Progenitor cell of endocrine pancreas (in vitro differentiated cells): Measurements from ENCODE around the gene TBL1X. TPM values are rescaled to one million over a fixed set of nuclear protein-coding genes. Genes with fewer than 3 reads are reported as not detected.
"Not testable (repeated sequence)": the region's sequence is repeated elsewhere in the genome, so short reads cannot be mapped to it uniquely, and the experiment has no call there.

ENCODE experiments used
- DNase-seq: peaks from one replicate; pipeline ENCODE4 v3.0.0; 2021; ENCODE audit warnings: low spot score; ENCODE audit not compliant: unreplicated experiment
- H3K27ac Mint-ChIP-seq: 2 replicates; pipeline ENCODE4 v1.8.0; 2021; ENCODE audit warnings: mild to moderate bottlenecking, moderate library complexity, mixed read lengths
- H3K27me3 Mint-ChIP-seq: 2 replicates; pipeline ENCODE4 v1.8.0; 2021; ENCODE audit warnings: mixed read lengths
- H3K36me3 Mint-ChIP-seq: 2 replicates; pipeline ENCODE4 v1.8.0; 2022; ENCODE audit warnings: mixed read lengths; ENCODE audit not compliant: insufficient read depth
- H3K4me1 Mint-ChIP-seq: 2 replicates; pipeline ENCODE4 v1.8.0; 2021; ENCODE audit warnings: low read depth, mixed read lengths
- H3K4me3 Mint-ChIP-seq: 2 replicates; pipeline ENCODE4 v1.8.0; 2021; ENCODE audit warnings: low read depth, mild to moderate bottlenecking, moderate library complexity, mixed read lengths
- H3K9me3 Mint-ChIP-seq: 2 replicates; pipeline ENCODE4 v1.8.0; 2021; ENCODE audit warnings: low read depth, mixed read lengths
- total RNA-seq: library from RNA; stranded (reverse); gene quantifications from 2 replicates; pipeline ENCODE4 v1.2.1, GENCODE V29; 2021
- TF ChIP-seq, protein P1 (sequence below): fragments of 200-600 bp; sonication (generic); IDR thresholded peaks from one replicate; pipeline ENCODE4 v1.5.0; 2021; ENCODE audit warnings: antibody characterized with exemption, mild to moderate bottlenecking; ENCODE audit not compliant: unreplicated experiment

The TBL1X gene
- total RNA-seq, 1 donor from 2014 or later: 42.7 TPM

- H3K27ac Mint-ChIP-seq: no peak overlapping the region
- no peak for DNase-seq
- peaks cover 3% of the 10 kb centered on the region for H3K4me1 Mint-ChIP-seq
Measured at GRCh38 chrX:9532349-9532748, 67.5 kb downstream of the TBL1X start.

GRCh38 chrX:9533611-9534010, 68.8 kb downstream of the TBL1X start:
- Mint-ChIP-seq H3K4me3 (no peak overlapping the region), H3K4me1 (peaks cover 6% of the 10 kb centered on the region), H3K27ac (no peak overlapping the region), H3K27me3 (no peaks in the 10 kb centered on the region), H3K9me3 (peaks cover 16% of the 10 kb centered on the region), H3K36me3 (peaks cover 3% of the 10 kb centered on the region)
- no peak for DNase-seq
- TF ChIP-seq, protein P1, sequence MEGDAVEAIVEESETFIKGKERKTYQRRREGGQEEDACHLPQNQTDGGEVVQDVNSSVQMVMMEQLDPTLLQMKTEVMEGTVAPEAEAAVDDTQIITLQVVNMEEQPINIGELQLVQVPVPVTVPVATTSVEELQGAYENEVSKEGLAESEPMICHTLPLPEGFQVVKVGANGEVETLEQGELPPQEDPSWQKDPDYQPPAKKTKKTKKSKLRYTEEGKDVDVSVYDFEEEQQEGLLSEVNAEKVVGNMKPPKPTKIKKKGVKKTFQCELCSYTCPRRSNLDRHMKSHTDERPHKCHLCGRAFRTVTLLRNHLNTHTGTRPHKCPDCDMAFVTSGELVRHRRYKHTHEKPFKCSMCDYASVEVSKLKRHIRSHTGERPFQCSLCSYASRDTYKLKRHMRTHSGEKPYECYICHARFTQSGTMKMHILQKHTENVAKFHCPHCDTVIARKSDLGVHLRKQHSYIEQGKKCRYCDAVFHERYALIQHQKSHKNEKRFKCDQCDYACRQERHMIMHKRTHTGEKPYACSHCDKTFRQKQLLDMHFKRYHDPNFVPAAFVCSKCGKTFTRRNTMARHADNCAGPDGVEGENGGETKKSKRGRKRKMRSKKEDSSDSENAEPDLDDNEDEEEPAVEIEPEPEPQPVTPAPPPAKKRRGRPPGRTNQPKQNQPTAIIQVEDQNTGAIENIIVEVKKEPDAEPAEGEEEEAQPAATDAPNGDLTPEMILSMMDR: no peak

More at GRCh38 chrX:9532349-9532748, 67.5 kb downstream of the TBL1X start:
- Mint-ChIP-seq H3K36me3 (peaks cover 5% of the 10 kb centered on the region), H3K4me3 (no peak overlapping the region), H3K27me3 (no peaks in the 10 kb centered on the region), H3K9me3 (peaks cover 10% of the 10 kb centered on the region)
- TF ChIP-seq, protein P1: no peak

GRCh38 chrX:9534686-9535085, 69.8 kb downstream of the TBL1X start:
- no peak overlapping the region for H3K4me3 Mint-ChIP-seq

DNA sequence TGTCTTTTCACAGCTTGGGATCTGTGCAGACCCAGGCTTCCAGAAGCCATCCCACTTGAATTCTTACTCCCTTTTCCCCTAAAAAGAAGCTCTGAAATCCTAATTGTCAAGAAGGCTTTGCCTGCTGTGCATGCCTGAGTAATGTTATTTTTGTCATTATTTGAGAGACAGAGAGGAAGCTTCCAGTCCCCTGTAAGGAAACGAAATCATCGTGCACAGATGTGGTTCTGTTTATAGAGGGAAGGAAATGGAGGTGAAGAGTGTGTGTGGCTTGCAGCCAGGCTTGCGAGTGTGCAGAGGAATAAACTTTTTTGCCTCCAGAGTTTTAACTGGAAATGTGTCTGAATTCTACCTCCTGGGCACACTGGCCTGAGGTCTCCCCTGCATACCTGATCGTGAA, 70.2 kb downstream of the TBL1X start:
- Mint-ChIP-seq H3K4me3 (no peak overlapping the region), H3K27me3 (no peaks in the 10 kb centered on the region), H3K27ac (no peak overlapping the region), H3K4me1 (peaks cover 10% of the 10 kb centered on the region), H3K36me3 (peaks cover 3% of the 10 kb centered on the region), H3K9me3 (peaks cover 19% of the 10 kb centered on the region)
- no peak for DNase-seq
- TF ChIP-seq, protein P1: no peak

More at GRCh38 chrX:9534686-9535085, 69.8 kb downstream of the TBL1X start:
- Mint-ChIP-seq H3K27me3 (no peaks in the 10 kb centered on the region), H3K27ac (no peak overlapping the region), H3K4me1 (peaks cover 10% of the 10 kb centered on the region), H3K9me3 (peaks cover 19% of the 10 kb centered on the region), H3K36me3 (peaks cover 3% of the 10 kb centered on the region)
- TF ChIP-seq, protein P1: no peak
- DNase-seq: no peak

GRCh38 chrX:9536156-9536555, 71.3 kb downstream of the TBL1X start:
- not testable (repeated sequence) for H3K27ac Mint-ChIP-seq, H3K27me3 Mint-ChIP-seq, H3K36me3 Mint-ChIP-seq, H3K4me3 Mint-ChIP-seq, H3K4me1 Mint-ChIP-seq, DNase-seq
- peaks cover 20% of the 10 kb centered on the region for H3K9me3 Mint-ChIP-seq

GRCh38 chrX:9537781-9538180, 72.9 kb downstream of the TBL1X start:
- TF ChIP-seq, protein P1: no peak
- no peaks in the 10 kb centered on the region for H3K27me3 Mint-ChIP-seq
- peaks cover 10% of the 10 kb centered on the region for H3K4me1 Mint-ChIP-seq
- DNase-seq: no peak
- H3K27ac Mint-ChIP-seq: no peak overlapping the region
- peaks cover 23% of the 10 kb centered on the region for H3K9me3 Mint-ChIP-seq
- H3K4me3 Mint-ChIP-seq: no peak overlapping the region
- peaks cover 4% of the 10 kb centered on the region for H3K36me3 Mint-ChIP-seq
